KG1 (cell line): ENCODE results near the gene ALCAM.
"Not testable (repeated sequence)": the region's sequence is repeated elsewhere in the genome, so short reads cannot be mapped to it uniquely, and the experiment has no call there.

Source experiments
- DNase-seq: peaks from one replicate; lab custom pipeline; 2025; lab: John Stamatoyannopoulos, UW

ALCAM gene

GRCh38 chr3:105593315-105593714 is 226.6 kb downstream of the ALCAM start:
- no peak for DNase-seq

- DNase-seq: no peak
Observed at GRCh38 chr3:105594219-105594618, 227.5 kb downstream of the ALCAM start.

GRCh38 chr3:105598042-105598796 is 231.5 kb downstream of the ALCAM start:
- no peak for DNase-seq

GRCh38 chr3:105599350-105599749 is 232.6 kb downstream of the ALCAM start:
- DNase-seq: no peak

GRCh38 chr3:105601756-105602155 is 235.0 kb downstream of the ALCAM start:
- not testable (repeated sequence) for DNase-seq

GRCh38 chr3:105602286-105602685 is 235.6 kb downstream of the ALCAM start:
- DNase-seq: not testable (repeated sequence)

GRCh38 chr3:105603516-105603915 is 236.8 kb downstream of the ALCAM start:
- not testable (repeated sequence) for DNase-seq

- DNase-seq: no peak
Observed at GRCh38 chr3:105606016-105606415, 239.3 kb downstream of the ALCAM start.

- DNase-seq: no peak
Observed at GRCh38 chr3:105608623-105609022, 241.9 kb downstream of the ALCAM start.

- DNase-seq: no peak
Observed at GRCh38 chr3:105610473-105610872, 243.8 kb downstream of the ALCAM start.

- DNase-seq: no peak
Observed at GRCh38 chr3:105611304-105612192, 244.8 kb downstream of the ALCAM start.

GRCh38 chr3:105613120-105613519 is 246.4 kb downstream of the ALCAM start:
- no peak for DNase-seq

- DNase-seq: no peak
Observed at GRCh38 chr3:105614288-105615030, 247.8 kb downstream of the ALCAM start.

- no peak for DNase-seq
Observed at GRCh38 chr3:105615814-105616213, 249.1 kb downstream of the ALCAM start.

GRCh38 chr3:105616374-105617121 is 249.8 kb downstream of the ALCAM start:
- no peak for DNase-seq

GRCh38 chr3:105618556-105618955 is 251.8 kb downstream of the ALCAM start:
- no peak for DNase-seq

GRCh38 chr3:105619651-105620050 is 252.9 kb downstream of the ALCAM start:
- no peak for DNase-seq

GRCh38 chr3:105620236-105620635 is 253.5 kb downstream of the ALCAM start:
- no peak for DNase-seq

- DNase-seq: no peak
Observed at GRCh38 chr3:105622169-105622568, 255.5 kb downstream of the ALCAM start.
